T-cell (primary cell): ENCODE measurements around the gene TRIM47. TPM values are rescaled to one million over a fixed set of nuclear protein-coding genes. Genes with fewer than 3 reads are reported as not detected.
A peak's percentile ranks its signal among the peaks of the same experiment; 100 is the strongest.
"Not testable (repeated sequence)": the region's sequence is repeated elsewhere in the genome, so short reads cannot be mapped to it uniquely, and the experiment has no call there.

Experiments used
- ATAC-seq, 4 experiments: fragments of 200-7000 bp in 3 of 4; fragments of 150-1000 bp in 1 of 4; cut with Tn5 transposase; replicated peaks in 1 of 4; 1 replicate in 3 of 4; 2 replicates in 1 of 4; pipeline ENCODE4 v1.10.0; 2021; ENCODE audit warnings: moderate library complexity in 3 of 4, mild to moderate bottlenecking in 2 of 4, moderate number of reproducible peaks in 1 of 4
- CTCF ChIA-PET, 2 donors: fragments of 300-600 bp; sonication (Branson Sonifier 250); formaldehyde crosslinking; loops; one replicate each; lab custom pipeline; 2022; ENCODE audit warnings: antibody characterized with exemption in 2 of 2; lab: Charles Lee
- POLR2A ChIA-PET, 2 donors: fragments of 300-600 bp; sonication (Branson Sonifier 250); formaldehyde crosslinking; loops; one replicate each; lab custom pipeline; 2022; ENCODE audit warnings: antibody characterized with exemption in 2 of 2; lab: Charles Lee
- DNase-seq, 35 experiments: peaks; one replicate each; pipeline versions ENCODE4 v3.0.0 to v3.0.0-alpha.2; 2013 to 2023
- H3K27ac ChIP-seq: one replicate; pipeline ENCODE4 v1.5.1; 2013; ENCODE audit warnings: low read length
- H3K27me3 ChIP-seq, 2 experiments: replicated peaks in 1 of 2; 1 replicate in 1 of 2; 2 replicates in 1 of 2; pipeline versions ENCODE4 v1.6.1 to v1.7.0; 2013; ENCODE audit warnings: low read length in 1 of 2, mixed read lengths in 1 of 2; ENCODE audit not compliant: control insufficient read depth in 2 of 2, insufficient read depth in 2 of 2; ENCODE audit errors: extremely low read depth in 1 of 2
- H3K36me3 ChIP-seq, 2 donors: 1 replicate in 1 of 2; 2 replicates in 1 of 2; pipeline versions ENCODE4 v1.6.1 to v1.7.0; 2013; ENCODE audit warnings: low read length in 1 of 2; ENCODE audit not compliant: control insufficient read depth in 2 of 2, insufficient read depth in 1 of 2; ENCODE audit errors: extremely low read depth in 1 of 2
- H3K4me1 ChIP-seq, 2 experiments: 1 replicate in 1 of 2; 2 replicates in 1 of 2; pipeline versions ENCODE4 v1.6.1 to v1.7.0; 2013; ENCODE audit warnings: low read length in 2 of 2, mixed read lengths in 1 of 2; ENCODE audit not compliant: insufficient read depth in 2 of 2, control insufficient read depth in 1 of 2; ENCODE audit errors: extremely low read depth in 1 of 2
- H3K4me3 ChIP-seq, 2 donors: 1 replicate in 1 of 2; 2 replicates in 1 of 2; pipeline versions ENCODE4 v1.5.1 to v1.7.0; 2013; ENCODE audit warnings: mild to moderate bottlenecking in 2 of 2, low read length in 1 of 2, moderate library complexity in 1 of 2; ENCODE audit not compliant: control insufficient read depth in 1 of 2; ENCODE audit errors: extremely low read depth in 1 of 2
- H3K9me3 ChIP-seq: 2 replicates; pipeline ENCODE4 v1.7.0; 2013
- H3K27ac Mint-ChIP-seq, 2 donors: one replicate each; pipeline ENCODE4 v1.8.0; 2020 to 2021; ENCODE audit warnings: mild to moderate bottlenecking in 2 of 2, mixed read lengths in 2 of 2
- H3K27me3 Mint-ChIP-seq, 2 donors: one replicate each; pipeline ENCODE4 v1.8.0; 2021 to 2022; ENCODE audit warnings: mixed read lengths in 2 of 2
- H3K36me3 Mint-ChIP-seq: one replicate; pipeline ENCODE4 v1.8.0; 2021; ENCODE audit warnings: mixed read lengths
- H3K4me1 Mint-ChIP-seq, 3 donors: one replicate each; pipeline ENCODE4 v1.8.0; 2020 to 2022; ENCODE audit warnings: mixed read lengths in 3 of 3, mild to moderate bottlenecking in 1 of 3
- H3K4me3 Mint-ChIP-seq, 3 donors: one replicate each; pipeline ENCODE4 v1.8.0; 2020 to 2022; ENCODE audit warnings: mild to moderate bottlenecking in 3 of 3, mixed read lengths in 3 of 3, moderate library complexity in 3 of 3
- H3K9me3 Mint-ChIP-seq, 3 donors: one replicate each; pipeline ENCODE4 v1.8.0; 2020 to 2022; ENCODE audit warnings: mixed read lengths in 3 of 3
- WGBS: methylation state at CpG from one replicate; pipeline ENCODE4 v1.1.5; 2013; ENCODE audit warnings: missing lambda C conversion rate; ENCODE audit not compliant: insufficient coverage; 5-methylcytosine and 5-hydroxymethylcytosine counted together
- total RNA-seq, 35 experiments: library from RNA in 6 of 35; stranded (reverse) in 6 of 35; fragments of 120-200 nt in 1 of 35; gene quantifications; one replicate each; pipeline versions ENCODE4 v1.2.1 to v1.2.4 and lab custom pipeline; 2013 to 2026

TRIM47 gene
- total RNA-seq, 5 donors from 2014 or later (not counting 1 experiment from before 2014, with no cell fraction given) = 2.6 to 24.6 (median 18.3) TPM

GRCh38 chr17:75855310-75856061 lies 22.9 kb downstream of the TRIM47 start, which contains the start of gene WBP2:
TSS of gene WBP2 (minus strand) at chr17:75855335. CDS start at chr17:75855297, 38 bp downstream.
- H3K9me3 ChIP-seq = no peaks in the 10 kb centered on the region
- peaks cover 0 to 14% of the 10 kb centered on the region in 2 donors for H3K36me3 ChIP-seq
- H3K4me1 Mint-ChIP-seq = peaks cover 32 to 43% (median 35%) of the 10 kb centered on the region in 3 donors
- peaks cover 13 to 38% of the 10 kb centered on the region in 2 experiments for H3K4me1 ChIP-seq
- peak within 1 kb of the TSS; percentile 77 for H3K27ac ChIP-seq
- ChIA-PET POLR2A (interaction anchor here (0.5 to 1.6 kb wide), 16 partner anchors 9 to 392 kb away, joined by 3 to 24 read pairs (median 6); partner anchors contain the start of gene UNK (in 1 of the 2)), CTCF (interaction anchor here (0.5 to 2.4 kb wide), 31 partner anchors 8 to 582 kb away, joined by 3 to 33 read pairs (median 4); partner anchors contain the start of genes FBF1 (in 1 of the 2), GALK1 (in 1 of the 2), SLC25A19 (in 1 of the 2) and TRIM65 (in 1 of the 2))
- peak within 1 kb of the TSS; percentile 88 to 91 for H3K27ac Mint-ChIP-seq
- peak; percentile 91 to 99 (median 98) for DNase-seq
- no peaks in the 10 kb centered on the region for H3K9me3 Mint-ChIP-seq
- peak; percentile 90 to 92 (median 90) for ATAC-seq
- no peak within 1 kb of the TSS for H3K4me3 Mint-ChIP-seq
- WGBS = 0% methylated on average over 50 of the region's 58 CpGs
- H3K27me3 ChIP-seq = no peaks in the 10 kb centered on the region
- H3K27me3 Mint-ChIP-seq = no peaks in the 10 kb centered on the region
- peaks cover 3% of the 10 kb centered on the region for H3K36me3 Mint-ChIP-seq
- peak within 1 kb of the TSS; percentile 88 to 90 for H3K4me3 ChIP-seq

GRCh38 chr17:75854881-75855309 lies 23.5 kb downstream of the TRIM47 start:
- CTCF ChIA-PET = interaction anchor here (0.5 to 2.4 kb wide), 29 partner anchors 8 to 566 kb away, joined by 3 to 33 read pairs (median 4); partner anchors contain the start of genes FBF1 (in 1 of the 2), GALK1 (in 1 of the 2), SLC25A19 (in 1 of the 2) and TRIM65 (in 1 of the 2)
- 1% methylated on average over 16 of the region's 19 CpGs for WGBS
- POLR2A ChIA-PET = interaction anchor here (0.5 to 1.6 kb wide), 17 partner anchors 10 to 393 kb away, joined by 3 to 24 read pairs (median 6); partner anchors contain the start of gene UNK (in 1 of the 2)
- Mint-ChIP-seq H3K4me3 (no peak overlapping the region), H3K9me3 (no peaks in the 10 kb centered on the region), H3K4me1 (peaks cover 33 to 43% (median 35%) of the 10 kb centered on the region in 3 donors), H3K36me3 (peaks cover 4% of the 10 kb centered on the region), H3K27me3 (no peaks in the 10 kb centered on the region), H3K27ac (no peak overlapping the region)
- peaks cover 13 to 38% of the 10 kb centered on the region in 2 experiments for H3K4me1 ChIP-seq
- H3K36me3 ChIP-seq = peaks cover 0 to 19% of the 10 kb centered on the region in 2 donors
- no peaks in the 10 kb centered on the region for H3K9me3 ChIP-seq
- DNase-seq (no peak), ATAC-seq (peak; percentile 3 to 21 (median 8))
- H3K4me3 ChIP-seq = peak overlapping the region; percentile 88 to 90
- no peaks in the 10 kb centered on the region for H3K27me3 ChIP-seq
- H3K27ac ChIP-seq = peak overlapping the region; percentile 76

- Histone ChIP-seq H3K4me1 (peaks cover 13 to 42% of the 10 kb centered on the region in 2 experiments), H3K9me3 (no peaks in the 10 kb centered on the region), H3K36me3 (peaks cover 5 to 25% of the 10 kb centered on the region in 2 donors), H3K27me3 (no peaks in the 10 kb centered on the region), H3K4me3 (peak overlapping the region; percentile 66 to 88), H3K27ac (peak overlapping the region; percentile 76)
- H3K9me3 Mint-ChIP-seq = no peaks in the 10 kb centered on the region
- H3K27me3 Mint-ChIP-seq = no peaks in the 10 kb centered on the region
- no peak for DNase-seq
- H3K36me3 Mint-ChIP-seq = peaks cover 9% of the 10 kb centered on the region
- CTCF ChIA-PET = interaction anchor here (0.6 to 2.4 kb wide), 10 partner anchors 9 to 740 kb away, joined by 3 to 33 read pairs (median 8); partner anchors contain the start of genes GALK1 (in 1 of the 2), MRPL38 (in 1 of the 2) and TRIM65 (in 1 of the 2)
- H3K27ac Mint-ChIP-seq = no peak overlapping the region
- WGBS = 40% methylated on average over 3 of the region's 7 CpGs
- POLR2A ChIA-PET = interaction anchor here (0.5 to 1.5 kb wide), 4 partner anchors 15 to 485 kb away, joined by 3 to 24 read pairs (median 6); a partner anchor contains a TSS
- peaks cover 33 to 43% (median 40%) of the 10 kb centered on the region in 3 donors for H3K4me1 Mint-ChIP-seq
- ATAC-seq = no peak
- no peak overlapping the region for H3K4me3 Mint-ChIP-seq
These were observed 24.2 kb downstream of the TRIM47 start for GRCh38 chr17:75854101-75854748.

GRCh38 chr17:75853433-75853832 lies 24.9 kb downstream of the TRIM47 start:
- peaks cover 7 to 33% of the 10 kb centered on the region in 2 donors for H3K36me3 ChIP-seq
- 100% methylated on average over 1 of the region's 7 CpGs for WGBS
- ATAC-seq (no peak), DNase-seq (no peak)
- no peaks in the 10 kb centered on the region for H3K9me3 ChIP-seq
- no peak overlapping the region for H3K4me3 ChIP-seq
- no peaks in the 10 kb centered on the region for H3K27me3 Mint-ChIP-seq
- H3K36me3 Mint-ChIP-seq = peaks cover 10% of the 10 kb centered on the region
- peaks cover 30 to 41% (median 37%) of the 10 kb centered on the region in 3 donors for H3K4me1 Mint-ChIP-seq
- H3K4me3 Mint-ChIP-seq = no peak overlapping the region
- H3K4me1 ChIP-seq = peaks cover 10 to 40% of the 10 kb centered on the region in 2 experiments
- no peaks in the 10 kb centered on the region for H3K27me3 ChIP-seq
- peak overlapping the region; percentile 22 to 61 for H3K27ac Mint-ChIP-seq
- H3K9me3 Mint-ChIP-seq = no peaks in the 10 kb centered on the region
- no peak overlapping the region for H3K27ac ChIP-seq
- CTCF ChIA-PET = interaction anchor here (0.6 to 0.8 kb wide), 3 partner anchors 46 to 739 kb away, joined by 4 to 8 read pairs (median 4); partner anchors contain the start of gene MRPL38 (in 1 of the 2)
- POLR2A ChIA-PET = interaction anchor here in 1 of 2 donors (0.5 to 0.6 kb wide), 2 partner anchors 24 to 484 kb away, joined by 3 to 9 read pairs; no protein-coding TSS in a partner anchor

- H3K4me1 Mint-ChIP-seq = peaks cover 32 to 40% (median 39%) of the 10 kb centered on the region in 3 donors
- POLR2A ChIA-PET, H3K27me3 ChIP-seq, H3K9me3 ChIP-seq, H3K27ac ChIP-seq, H3K4me3 Mint-ChIP-seq, H3K27me3 Mint-ChIP-seq, ATAC-seq, H3K4me3 ChIP-seq, H3K9me3 Mint-ChIP-seq, DNase-seq, H3K27ac Mint-ChIP-seq: not testable (repeated sequence)
- peaks cover 18% of the 10 kb centered on the region for H3K36me3 Mint-ChIP-seq
- peaks cover 15 to 51% of the 10 kb centered on the region in 2 donors for H3K36me3 ChIP-seq
- CTCF ChIA-PET = interaction anchor here in 1 of 2 donors (0.7 kb wide), 1 partner anchor 375 kb away, joined by 3 read pairs; no protein-coding TSS in a partner anchor
- WGBS = 96% methylated on average over 13 of the region's 15 CpGs
- H3K4me1 ChIP-seq = peaks cover 10 to 41% of the 10 kb centered on the region in 2 experiments
These were observed 26.7 kb downstream of the TRIM47 start for GRCh38 chr17:75851693-75851991.
